Lower lobe of right lung (tissue), 2 donors: ENCODE results near the gene RNF213. TPM values are rescaled to one million over a fixed set of nuclear protein-coding genes. Genes with fewer than 3 reads are reported as not detected.

Source experiments
- ATAC-seq, 2 donors: fragments of 200-7000 bp; cut with Tn5 transposase; one replicate each; pipeline ENCODE4 v1.9.1; 2020 to 2022; ENCODE audit warnings: mild to moderate bottlenecking in 2 of 2, moderate library complexity in 2 of 2
- DNase-seq: peaks from one replicate; pipeline ENCODE4 v3.0.0-alpha.2; 2020
- H3K27ac ChIP-seq: fragments of 200-600 bp; one replicate; pipeline ENCODE4 v1.8.0; 2022
- H3K27me3 ChIP-seq: fragments of 200-600 bp; one replicate; pipeline ENCODE4 v1.8.0; 2022; ENCODE audit warnings: low read depth
- H3K36me3 ChIP-seq: fragments of 200-600 bp; one replicate; pipeline ENCODE4 v1.8.0; 2022; ENCODE audit warnings: mild to moderate bottlenecking
- H3K4me1 ChIP-seq: fragments of 200-600 bp; one replicate; pipeline ENCODE4 v1.8.0; 2022
- H3K4me3 ChIP-seq: fragments of 200-600 bp; one replicate; pipeline ENCODE4 v1.8.0; 2022; ENCODE audit warnings: mild to moderate bottlenecking
- H3K9me3 ChIP-seq: fragments of 200-600 bp; one replicate; pipeline ENCODE4 v1.8.0; 2022
- CTCF ChIP-seq: fragments of 200-600 bp; IDR thresholded peaks from one replicate; pipeline ENCODE4 v1.8.0; 2022; ENCODE audit warnings: antibody characterized with exemption, mild to moderate bottlenecking
- intact Hi-C: fragments of 100-400 bp; cut with DNase I; formaldehyde crosslinking; loops from one replicate; pipeline ENCODE4 v1.11.0; 2022
- total RNA-seq: library from RNA; stranded (reverse); fragmentation: NEBNext Ultra II Directional; extraction: Animal tissue kit (Norgen Biotek cat#: 25700); gene quantifications from one replicate; pipeline ENCODE4 v1.2.1, GENCODE V29; 2021
- donor health status: DM: no; HTN: yes; CAD: no; lungs with severe emphysema.

The RNF213 gene
- total RNA-seq, 1 donor from 2014 or later: 300 TPM

- H3K27ac ChIP-seq: no peak overlapping the region
- H3K36me3 ChIP-seq: no peaks in the 10 kb centered on the region
- no peaks in the 10 kb centered on the region for H3K27me3 ChIP-seq
- intact Hi-C loops: no loop called here
- DNase-seq: no peak
- H3K4me3 ChIP-seq: no peak overlapping the region
- no peak for ATAC-seq
- no peak for TF ChIP-seq CTCF
- H3K4me1 ChIP-seq: no peaks in the 10 kb centered on the region
- H3K9me3 ChIP-seq: no peaks in the 10 kb centered on the region
Measured at GRCh38 chr17:80442764-80443163, 182.1 kb downstream of the RNF213 start.

- Histone ChIP-seq H3K27me3 (no peaks in the 10 kb centered on the region), H3K4me1 (no peaks in the 10 kb centered on the region), H3K36me3 (no peaks in the 10 kb centered on the region), H3K27ac (no peak overlapping the region), H3K4me3 (no peak overlapping the region), H3K9me3 (no peaks in the 10 kb centered on the region)
- no peak for TF ChIP-seq CTCF
- DNase-seq: no peak
- no peak for ATAC-seq
- intact Hi-C loops: no loop called here
Measured at GRCh38 chr17:80443498-80443897, 182.8 kb downstream of the RNF213 start.

- Histone ChIP-seq H3K36me3 (no peaks in the 10 kb centered on the region), H3K4me3 (no peak overlapping the region), H3K9me3 (no peaks in the 10 kb centered on the region), H3K27me3 (no peaks in the 10 kb centered on the region), H3K27ac (no peak overlapping the region), H3K4me1 (no peaks in the 10 kb centered on the region)
- ATAC-seq (no peak), DNase-seq (no peak)
- TF ChIP-seq CTCF: no peak
- intact Hi-C loops: no loop called here
Measured at GRCh38 chr17:80443916-80444643, 183.4 kb downstream of the RNF213 start.

GRCh38 chr17:80444644-80444979 is 184.0 kb downstream of the RNF213 start:
- H3K27ac ChIP-seq: no peak overlapping the region
- H3K4me3 ChIP-seq: no peak overlapping the region
- H3K9me3 ChIP-seq: no peaks in the 10 kb centered on the region
- ATAC-seq: no peak
- H3K27me3 ChIP-seq: no peaks in the 10 kb centered on the region
- intact Hi-C loops: no loop called here
- no peak for DNase-seq
- no peaks in the 10 kb centered on the region for H3K36me3 ChIP-seq
- TF ChIP-seq CTCF: no peak
- H3K4me1 ChIP-seq: no peaks in the 10 kb centered on the region

- DNase-seq (no peak), ATAC-seq (peak in 1 of 2 donors; percentile 13)
- no peaks in the 10 kb centered on the region for H3K9me3 ChIP-seq
- no peak overlapping the region for H3K27ac ChIP-seq
- no peaks in the 10 kb centered on the region for H3K4me1 ChIP-seq
- no peak for TF ChIP-seq CTCF
- no peaks in the 10 kb centered on the region for H3K36me3 ChIP-seq
- intact Hi-C loops: no loop called here
- no peaks in the 10 kb centered on the region for H3K27me3 ChIP-seq
- no peak overlapping the region for H3K4me3 ChIP-seq
Measured at GRCh38 chr17:80445007-80445725, 184.5 kb downstream of the RNF213 start.
